ENCODE data around the gene CFAP299. TPM values are rescaled to one million over a fixed set of nuclear protein-coding genes. Genes with fewer than 3 reads are reported as not detected.

The CFAP299 gene
- total and polyA plus RNA-seq, 4 donors, result 2.8 to 30.2 (median 6.6) TPM

- Histone ChIP-seq H3K9me3 (ENCODE audit: control insufficient read depth in 4 of 4, insufficient read depth in 3 of 4, low read length in 3 of 4) (no peaks in the 10 kb centered on the region), H3K4me3 (no peak overlapping the region), H3K9ac (ENCODE audit: insufficient read depth in 1 of 2, low read length in 2 of 2) (no peak overlapping the region), H3K27me3 (ENCODE audit: control insufficient read depth in 3 of 3, insufficient read depth in 3 of 3, low read length in 2 of 3) (no peaks in the 10 kb centered on the region), H3K4me1 (ENCODE audit: control insufficient read depth in 5 of 5, insufficient read depth in 5 of 5, low read length in 5 of 5) (no peaks in the 10 kb centered on the region), H3K36me3 (ENCODE audit: control insufficient read depth in 4 of 4, insufficient read depth in 4 of 4, low read length in 4 of 4) (no peaks in the 10 kb centered on the region), H3K27ac (ENCODE audit: low read depth in 1 of 2, low read length in 1 of 2) (no peak overlapping the region)
- no peak for ATAC-seq (ENCODE audit: insufficient read depth, low FRiP score)
- 92 to 93% methylated on average over 2 of the region's 2 CpGs for WGBS, 2 donors
- no peak for DNase-seq
- TF ChIP-seq CTCF (IDR thresholded peaks at IDR 0.05; ENCODE audit: control extremely low read depth, extremely low read depth), result no peak
Observed at GRCh38 chr4:80417019-80417418, 81.5 kb downstream of the CFAP299 start.

- 88 to 96% methylated on average over 1 of the region's 1 CpG for WGBS, 2 donors
- no peaks in the 10 kb centered on the region for H3K27me3 ChIP-seq (ENCODE audit: control insufficient read depth in 3 of 3, insufficient read depth in 3 of 3, low read length in 2 of 3)
- H3K9ac ChIP-seq (ENCODE audit: insufficient read depth in 1 of 2, low read length in 2 of 2), result no peak overlapping the region
- no peaks in the 10 kb centered on the region for H3K9me3 ChIP-seq (ENCODE audit: control insufficient read depth in 4 of 4, insufficient read depth in 3 of 4, low read length in 3 of 4)
- H3K4me1 ChIP-seq (ENCODE audit: control insufficient read depth in 5 of 5, insufficient read depth in 5 of 5, low read length in 5 of 5), result no peaks in the 10 kb centered on the region
- H3K4me3 ChIP-seq, result no peak overlapping the region
- DNase-seq (no peak), ATAC-seq (ENCODE audit: insufficient read depth, low FRiP score) (no peak)
- no peak overlapping the region for H3K27ac ChIP-seq (ENCODE audit: low read depth in 1 of 2, low read length in 1 of 2)
- H3K36me3 ChIP-seq (ENCODE audit: control insufficient read depth in 4 of 4, insufficient read depth in 4 of 4, low read length in 4 of 4), result no peaks in the 10 kb centered on the region
- TF ChIP-seq CTCF (IDR thresholded peaks at IDR 0.05; ENCODE audit: control extremely low read depth, extremely low read depth), result no peak
Observed at GRCh38 chr4:80419946-80420345, 84.4 kb downstream of the CFAP299 start.

GRCh38 chr4:80420638-80421037 is 85.1 kb downstream of the CFAP299 start:
- no peak for TF ChIP-seq CTCF (IDR thresholded peaks at IDR 0.05; ENCODE audit: control extremely low read depth, extremely low read depth)
- H3K9me3 ChIP-seq (ENCODE audit: control insufficient read depth in 4 of 4, insufficient read depth in 3 of 4, low read length in 3 of 4), result no peaks in the 10 kb centered on the region
- H3K36me3 ChIP-seq (ENCODE audit: control insufficient read depth in 4 of 4, insufficient read depth in 4 of 4, low read length in 4 of 4), result no peaks in the 10 kb centered on the region
- ATAC-seq (ENCODE audit: insufficient read depth, low FRiP score), result no peak
- no peak overlapping the region for H3K27ac ChIP-seq (ENCODE audit: low read depth in 1 of 2, low read length in 1 of 2)
- no peak overlapping the region for H3K4me3 ChIP-seq
- no peaks in the 10 kb centered on the region for H3K4me1 ChIP-seq (ENCODE audit: control insufficient read depth in 5 of 5, insufficient read depth in 5 of 5, low read length in 5 of 5)
- WGBS, 2 donors, result 80 to 90% methylated on average over 1 of the region's 1 CpG
- no peaks in the 10 kb centered on the region for H3K27me3 ChIP-seq (ENCODE audit: control insufficient read depth in 3 of 3, insufficient read depth in 3 of 3, low read length in 2 of 3)
- no peak for DNase-seq
- no peak overlapping the region for H3K9ac ChIP-seq (ENCODE audit: insufficient read depth in 1 of 2, low read length in 2 of 2)

- ATAC-seq (ENCODE audit: insufficient read depth, low FRiP score), result no peak
Observed at GRCh38 chr4:80422727-80423404, 87.3 kb downstream of the CFAP299 start.

More at GRCh38 chr4:80422727-80423404, 87.3 kb downstream of the CFAP299 start:
- Histone ChIP-seq H3K27ac (ENCODE audit: low read depth in 1 of 2, low read length in 1 of 2) (no peak overlapping the region), H3K36me3 (ENCODE audit: control insufficient read depth in 4 of 4, insufficient read depth in 4 of 4, low read length in 4 of 4) (no peaks in the 10 kb centered on the region), H3K4me1 (ENCODE audit: control insufficient read depth in 5 of 5, insufficient read depth in 5 of 5, low read length in 5 of 5) (no peaks in the 10 kb centered on the region), H3K9me3 (ENCODE audit: control insufficient read depth in 4 of 4, insufficient read depth in 3 of 4, low read length in 3 of 4) (no peaks in the 10 kb centered on the region), H3K27me3 (ENCODE audit: control insufficient read depth in 3 of 3, insufficient read depth in 3 of 3, low read length in 2 of 3) (no peaks in the 10 kb centered on the region), H3K4me3 (no peak overlapping the region), H3K9ac (ENCODE audit: insufficient read depth in 1 of 2, low read length in 2 of 2) (no peak overlapping the region)
- 81 to 93% methylated on average over 1 of the region's 1 CpG for WGBS, 2 donors
- DNase-seq, result no peak
- no peak for TF ChIP-seq CTCF (IDR thresholded peaks at IDR 0.05; ENCODE audit: control extremely low read depth, extremely low read depth)

Measured in lung (tissue), 12 donors.